K562 (cell line): ENCODE results near the gene SPTA1. TPM values are rescaled to one million over a fixed set of nuclear protein-coding genes. Genes with fewer than 3 reads are reported as not detected.

Experiments
- CBX1 ChIP-seq: sonication (generic); IDR thresholded peaks from 2 replicates; pipeline ENCODE4 v1.6.1; 2016; ENCODE audit warnings: antibody characterized with exemption, low read depth, mild to moderate bottlenecking
- CBX3 ChIP-seq, 2 experiments: IDR thresholded peaks; 1 replicate in 1 of 2; 2 replicates in 1 of 2; pipeline ENCODE4 v1.6.1; 2012; ENCODE audit warnings: inconsistent platforms in 2 of 2, low read length in 2 of 2, borderline replicate concordance in 1 of 2, control low read depth in 1 of 2
- CCNT2 ChIP-seq: IDR thresholded peaks from 2 replicates; pipeline ENCODE4 v1.6.1; 2011; ENCODE audit warnings: borderline replicate concordance, low read depth, mild to moderate bottlenecking, moderate library complexity, mixed read lengths, low read length; ENCODE audit not compliant: insufficient read length; ENCODE audit errors: extremely low read depth
- DEAF1 ChIP-seq: fragments of 450-650 bp; formaldehyde crosslinking; IDR thresholded peaks from 2 replicates; pipeline ENCODE4 v1.4.0; 2020; ENCODE audit warnings: mild to moderate bottlenecking, moderate library complexity
- FOXJ3 ChIP-seq: sonication (generic); formaldehyde crosslinking; IDR thresholded peaks from 2 replicates; pipeline ENCODE4 v1.4.0; 2020; ENCODE audit warnings: mild to moderate bottlenecking, missing genetic modification reagents
- HDAC2 ChIP-seq: fragments of 450-650 bp; IDR thresholded peaks from 2 replicates; pipeline ENCODE4 v1.6.1; 2016; ENCODE audit warnings: mild to moderate bottlenecking
- HDAC6 ChIP-seq: IDR thresholded peaks from 2 replicates; pipeline ENCODE4 v1.6.1; 2012; ENCODE audit warnings: low read depth, mild to moderate bottlenecking, control low read depth, inconsistent platforms, low read length, moderate library complexity
- SNAPC5 ChIP-seq: fragments of 250-450 bp; sonication (Bioruptor Pico); IDR thresholded peaks from 2 replicates; pipeline ENCODE4 v1.8.0; 2021; ENCODE audit warnings: moderate library complexity, mild to moderate bottlenecking, inconsistent platforms
- SOX6 ChIP-seq: fragments of 450-650 bp; IDR thresholded peaks from 2 replicates; pipeline ENCODE4 v1.6.1; 2014; ENCODE audit warnings: mild to moderate bottlenecking
- VEZF1 ChIP-seq: fragments of 200-800 bp; sonication (Bioruptor generic); IDR thresholded peaks from 2 replicates; pipeline ENCODE4 v1.6.1; 2017; ENCODE audit warnings: missing genetic modification characterization, missing compliant biosample characterization
- ZBTB2 ChIP-seq: fragments of 450-650 bp; IDR thresholded peaks from 2 replicates; pipeline ENCODE4 v1.6.1; 2016; ENCODE audit warnings: antibody characterized with exemption
- ZMIZ1 ChIP-seq, 2 experiments: fragments of 150-350 bp in 1 of 2; IDR thresholded peaks; 2 replicates each; pipeline ENCODE4 v1.6.1; 2012 to 2016; ENCODE audit warnings: low read depth in 2 of 2, low read length in 2 of 2, mild to moderate bottlenecking in 1 of 2, moderate library complexity in 1 of 2
- ZNF184 ChIP-seq: sonication (generic); formaldehyde crosslinking; IDR thresholded peaks from 2 replicates; pipeline ENCODE4 v1.5.0; 2020; ENCODE audit warnings: missing genetic modification reagents
- ZNF75A ChIP-seq: fragments of 450-650 bp; formaldehyde crosslinking; IDR thresholded peaks from 2 replicates; pipeline ENCODE4 v1.4.0; 2020; ENCODE audit warnings: mild to moderate bottlenecking
- polyA plus RNA-seq, 8 experiments: library from polyadenylated mRNA; depleted of rRNA in 4 of 8; stranded (reverse) in 5 of 8; unstranded in 3 of 8; fragments of >200 nt; fragmentation: Nextera tagmentation in 2 of 8; fragmentation: Illumina TruSeq in 1 of 8; extraction: Ambion mirVana in 2 of 8; extraction: Trizol in 1 of 8; gene quantifications; 2 replicates each; pipeline versions ENCODE4 v1.2.1 to v1.2.3, GENCODE V29; 2011 to 2014; ENCODE audit warnings: inconsistent platforms in 1 of 8, missing spikeins in 1 of 8
- total RNA-seq, 7 experiments: library from RNA; depleted of rRNA in 6 of 7; stranded (reverse); fragments of >200 nt in 6 of 7; fragmentation: Illumina TruSeq in 2 of 7; extraction: Trizol in 2 of 7; gene quantifications; 2 replicates each; pipeline versions ENCODE4 v1.2.1 to v1.2.3, GENCODE V29; 2011 to 2021; ENCODE audit warnings: low replicate concordance in 1 of 7

SPTA1 gene
- total and polyA plus RNA-seq, 9 of the 15 experiments (the other 6 are each of a cell fraction or from before 2014, with no cell fraction given), result 11.0 to 62.1 (median 45.9) TPM

GRCh38 chr1:158686111-158687009, at the start of gene SPTA1 (continued):
- peak; percentile 45; the same call in 1 of the 2 replicates for TF ChIP-seq VEZF1
- no peak for TF ChIP-seq FOXJ3 (CRISPR knock-in tag)
- peak; percentile 72 for TF ChIP-seq SOX6
- TF ChIP-seq ZBTB2, result peak; percentile 67
- no peak for TF ChIP-seq ZNF184
- no peak for TF ChIP-seq SNAPC5 (CRISPR knock-in tag)
- TF ChIP-seq CBX3 (IDR thresholded peaks at IDR 0.05; ENCODE audit: borderline replicate concordance in 1 of 2, low read length in 2 of 2), result peak in 1 of 2 experiments; percentile 66; a peak in 1 of 3 replicates
- TF ChIP-seq CBX1, result no peak
- TF ChIP-seq CCNT2, result peak; percentile 18
- no peak for TF ChIP-seq DEAF1
- peak; percentile 74 for TF ChIP-seq HDAC2
- TF ChIP-seq ZNF75A (CRISPR knock-in tag), result no peak
- no peak for TF ChIP-seq HDAC6
- TF ChIP-seq ZMIZ1 (IDR thresholded peaks at IDR 0.05; ENCODE audit: low read depth in 2 of 2, low read length in 2 of 2), result no peak
